GM12891 (cell line): ENCODE data around the gene COQ10A.

Experiments used
- DNase-seq: peaks from one replicate; pipeline ENCODE4 v3.0.0; 2011; ENCODE audit warnings: low spot score; ENCODE audit not compliant: insufficient read length
- FAIRE-seq: peaks from 2 replicates; lab custom pipeline; 2011; peaks lifted over from hg19 to GRCh38; lab: Jason Lieb, UNC
- PAX5 ChIP-seq: IDR thresholded peaks from 2 replicates; pipeline ENCODE4 v1.6.1; 2011; ENCODE audit warnings: low read length, moderate library complexity, mild to moderate bottlenecking; ENCODE audit not compliant: insufficient read depth, severe bottlenecking
- POLR2A ChIP-seq: IDR thresholded peaks from 2 replicates; pipeline ENCODE4 v1.6.1; 2011; ENCODE audit warnings: low read depth, low read length, control low read depth
- POLR2AphosphoS5 ChIP-seq: IDR thresholded peaks from 2 replicates; pipeline ENCODE4 v1.6.1; 2011; ENCODE audit warnings: low read depth, low read length, control low read depth
- POU2F2 ChIP-seq: IDR thresholded peaks from 2 replicates; pipeline ENCODE4 v1.6.1; 2011; ENCODE audit warnings: low read depth, mild to moderate bottlenecking, control low read depth, low read length, moderate library complexity
- SPI1 ChIP-seq: IDR thresholded peaks from 2 replicates; pipeline ENCODE4 v1.6.1; 2011; ENCODE audit warnings: low read depth, low read length, control low read depth
- TAF1 ChIP-seq: IDR thresholded peaks from 2 replicates; pipeline ENCODE4 v1.6.1; 2011; ENCODE audit warnings: low read depth, low read length, control low read depth

COQ10A gene

GRCh38 chr12:56241424-56242303, 25.1 kb upstream of the COQ10A start:
- DNase-seq (no peak), FAIRE-seq (no peak)
- no peak for TF ChIP-seq PAX5
- no peak for TF ChIP-seq SPI1
- TF ChIP-seq TAF1 = no peak
- TF ChIP-seq POLR2A = no peak
- TF ChIP-seq POU2F2 = no peak
- TF ChIP-seq POLR2AphosphoS5 = no peak

GRCh38 chr12:56242986-56243385, 23.8 kb upstream of the COQ10A start:
- FAIRE-seq (no peak), DNase-seq (no peak)
- no peak for TF ChIP-seq POU2F2
- TF ChIP-seq POLR2A = no peak
- no peak for TF ChIP-seq TAF1
- no peak for TF ChIP-seq SPI1
- no peak for TF ChIP-seq POLR2AphosphoS5
- TF ChIP-seq PAX5 = no peak

GRCh38 chr12:56243731-56244181, 23.0 kb upstream of the COQ10A start:
- FAIRE-seq (no peak), DNase-seq (no peak)
- no peak for TF ChIP-seq SPI1
- TF ChIP-seq POU2F2 = no peak
- no peak for TF ChIP-seq TAF1
- no peak for TF ChIP-seq POLR2AphosphoS5
- TF ChIP-seq PAX5 = no peak
- no peak for TF ChIP-seq POLR2A

GRCh38 chr12:56244494-56244893, 22.2 kb upstream of the COQ10A start:
- TF ChIP-seq TAF1 (no peak), PAX5 (no peak), POLR2A (no peak), POU2F2 (no peak), POLR2AphosphoS5 (no peak), SPI1 (no peak)
- FAIRE-seq (no peak), DNase-seq (no peak)

- no peak for FAIRE-seq
- TF ChIP-seq SPI1 (no peak), TAF1 (no peak), POLR2AphosphoS5 (no peak)
- no peak for DNase-seq
Observed at GRCh38 chr12:56247923-56248322, 18.8 kb upstream of the COQ10A start.

- no peak for FAIRE-seq
- no peak for TF ChIP-seq POLR2AphosphoS5
- no peak for TF ChIP-seq TAF1
- no peak for TF ChIP-seq PAX5
- no peak for TF ChIP-seq POU2F2
- no peak for TF ChIP-seq SPI1
- no peak for TF ChIP-seq POLR2A
Observed at GRCh38 chr12:56248711-56249110, 18.0 kb upstream of the COQ10A start.

GRCh38 chr12:56252649-56253048, 14.1 kb upstream of the COQ10A start:
- no peak for FAIRE-seq
- no peak for TF ChIP-seq TAF1
- TF ChIP-seq POLR2A = no peak
- no peak for TF ChIP-seq SPI1
- TF ChIP-seq PAX5 = no peak
- TF ChIP-seq POLR2AphosphoS5 = no peak
- no peak for DNase-seq

More at GRCh38 chr12:56248711-56249110, 18.0 kb upstream of the COQ10A start:
- no peak for DNase-seq

- FAIRE-seq = no peak
- DNase-seq = no peak
- TF ChIP-seq POU2F2 (no peak), TAF1 (no peak), POLR2A (no peak), SPI1 (no peak), POLR2AphosphoS5 (no peak), PAX5 (no peak)
Observed at GRCh38 chr12:56253091-56253490, 13.7 kb upstream of the COQ10A start.

- no peak for DNase-seq
- TF ChIP-seq POLR2A = no peak
- no peak for TF ChIP-seq POU2F2
- no peak for TF ChIP-seq SPI1
- no peak for TF ChIP-seq PAX5
- TF ChIP-seq POLR2AphosphoS5 = no peak
- no peak for TF ChIP-seq TAF1
- no peak for FAIRE-seq
Observed at GRCh38 chr12:56255671-56256070, 11.1 kb upstream of the COQ10A start.
